Heart left ventricle (tissue), 13 donors: ENCODE results near the gene SPAG9.

Experiments
- CTCF ChIP-seq, 12 donors: fragments of 200-600 bp; sonication (generic) in 4 of 12; IDR thresholded peaks; one replicate each; pipeline versions ENCODE4 v1.5.0 to v1.8.0; 2018 to 2022; ENCODE audit warnings: antibody characterized with exemption in 12 of 12, mild to moderate bottlenecking in 5 of 12
- POLR2A ChIP-seq, 2 donors: fragments of 450-650 bp; IDR thresholded peaks; one replicate each; pipeline ENCODE4 v1.6.1; 2017; ENCODE audit warnings: antibody characterized with exemption in 2 of 2, mild to moderate bottlenecking in 2 of 2, moderate library complexity in 2 of 2
- donor health status: ischemic (EF 13 %, LVEDD 7.1; RV severe dilation, severe dysfunction).
- donor health status: DM: no; HTN: yes; CAD: no.
- donor health status: DM: no; HTN: no; CAD: no.
- donor health status: ischemic (EF 25% LVEDD 6.9; RV normal size, moderate dysfunction).
- donor health status: ischemic (EF 25% LVEDD 5.7; RV mildly dilated, moderate dysfunction).
- donor health status: ischemic (EF 35%, LVEDD 5.7; RV mildly dilated, moderate dysfunction).
- donor health status: nonischemic (EF 11% LVEDD 7.7; RV severe dilation, severe dysfunction).
- donor health status: DM: yes; HTN: yes; CAD: no.
- donor health status: PGD.
- donor health status: ischemic (EF 29% LVEDD 5.4; RV normal size, mild dysfunction).
- donor health status: nonischemic (EF 23%, LVEDD 6.1; RV moderate dilation, normal function).

- TF ChIP-seq CTCF (IDR thresholded peaks at IDR 0.05): no peak
- TF ChIP-seq POLR2A (IDR thresholded peaks at IDR 0.05): no peak
Observed at GRCh38 chr17:51144266-51145022, 23.8 kb upstream of the SPAG9 start.
